NCI-H774 (cell line): Measurements from ENCODE around the gene AQP6.

Source experiments
- DNase-seq: peaks from one replicate; lab custom pipeline; 2025; lab: John Stamatoyannopoulos, UW

Gene AQP6, protein sequence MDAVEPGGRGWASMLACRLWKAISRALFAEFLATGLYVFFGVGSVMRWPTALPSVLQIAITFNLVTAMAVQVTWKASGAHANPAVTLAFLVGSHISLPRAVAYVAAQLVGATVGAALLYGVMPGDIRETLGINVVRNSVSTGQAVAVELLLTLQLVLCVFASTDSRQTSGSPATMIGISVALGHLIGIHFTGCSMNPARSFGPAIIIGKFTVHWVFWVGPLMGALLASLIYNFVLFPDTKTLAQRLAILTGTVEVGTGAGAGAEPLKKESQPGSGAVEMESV

DNA sequence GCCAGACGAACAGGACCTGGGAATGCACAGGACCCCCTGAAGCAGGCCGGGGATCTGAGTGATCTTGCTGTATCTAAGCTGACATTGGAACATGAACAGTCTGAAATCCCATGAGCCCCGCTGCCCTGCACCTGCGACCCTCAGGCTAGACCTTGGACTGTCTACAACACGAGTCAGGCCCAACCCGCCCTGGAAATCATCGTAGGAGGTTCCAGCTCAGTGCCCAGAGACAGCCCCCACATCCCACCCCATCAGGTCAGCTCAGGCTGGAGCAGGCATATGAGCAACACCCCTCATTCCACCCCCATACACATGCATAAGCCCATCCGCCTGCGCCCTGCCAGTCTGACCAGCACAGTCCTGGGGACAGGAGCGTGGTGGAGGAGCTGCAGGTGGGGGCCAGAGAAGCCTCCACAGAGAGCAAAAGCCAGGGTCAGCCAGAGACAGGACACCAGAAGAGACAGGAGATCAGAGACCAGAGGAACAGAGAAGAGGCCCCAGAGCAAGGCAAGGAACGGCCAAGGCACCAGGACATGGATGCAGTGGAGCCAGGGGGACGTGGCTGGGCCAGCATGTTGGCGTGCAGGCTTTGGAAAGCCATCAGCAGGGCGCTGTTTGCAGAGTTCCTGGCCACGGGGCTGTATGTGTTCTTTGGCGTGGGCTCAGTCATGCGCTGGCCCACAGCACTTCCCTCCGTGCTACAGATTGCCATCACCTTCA lies at the start of gene AQP6:
Gene AQP6 (plus strand): TSS at position 307 of the 720 bp plus-strand sequence. CDS start 227 bp downstream, at position 534.
- no peak for DNase-seq

DNA sequence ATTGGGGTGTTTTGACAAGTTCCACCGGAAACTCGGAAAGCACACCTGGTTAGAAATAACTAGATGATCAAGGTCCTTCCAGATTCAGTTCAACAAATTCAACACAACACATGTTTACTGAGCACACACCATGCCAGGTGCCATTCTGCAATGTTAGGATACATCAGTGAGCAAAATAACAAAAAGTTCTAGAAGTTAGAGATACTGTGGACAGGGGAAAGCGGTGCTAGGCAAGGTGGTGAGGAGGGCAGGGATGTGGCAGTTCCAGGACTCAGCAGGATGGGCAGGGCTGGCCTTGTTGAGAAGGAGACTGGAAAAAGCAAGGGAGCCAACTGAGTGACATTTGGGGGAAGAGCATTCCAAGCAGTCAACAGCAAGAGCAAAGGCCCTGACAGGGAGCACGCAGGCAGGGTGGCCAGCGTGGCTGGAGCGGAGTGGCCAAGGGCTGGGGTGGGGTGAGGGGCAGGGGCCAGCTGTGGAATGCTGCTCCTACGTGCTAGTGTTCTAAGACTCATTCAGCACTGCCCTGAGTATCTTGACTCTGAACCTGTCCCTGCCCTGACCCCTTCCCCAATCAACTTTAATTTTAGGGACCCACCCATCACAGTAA lies 49.6 kb upstream of the AQP6 start:
- no peak for DNase-seq

DNA sequence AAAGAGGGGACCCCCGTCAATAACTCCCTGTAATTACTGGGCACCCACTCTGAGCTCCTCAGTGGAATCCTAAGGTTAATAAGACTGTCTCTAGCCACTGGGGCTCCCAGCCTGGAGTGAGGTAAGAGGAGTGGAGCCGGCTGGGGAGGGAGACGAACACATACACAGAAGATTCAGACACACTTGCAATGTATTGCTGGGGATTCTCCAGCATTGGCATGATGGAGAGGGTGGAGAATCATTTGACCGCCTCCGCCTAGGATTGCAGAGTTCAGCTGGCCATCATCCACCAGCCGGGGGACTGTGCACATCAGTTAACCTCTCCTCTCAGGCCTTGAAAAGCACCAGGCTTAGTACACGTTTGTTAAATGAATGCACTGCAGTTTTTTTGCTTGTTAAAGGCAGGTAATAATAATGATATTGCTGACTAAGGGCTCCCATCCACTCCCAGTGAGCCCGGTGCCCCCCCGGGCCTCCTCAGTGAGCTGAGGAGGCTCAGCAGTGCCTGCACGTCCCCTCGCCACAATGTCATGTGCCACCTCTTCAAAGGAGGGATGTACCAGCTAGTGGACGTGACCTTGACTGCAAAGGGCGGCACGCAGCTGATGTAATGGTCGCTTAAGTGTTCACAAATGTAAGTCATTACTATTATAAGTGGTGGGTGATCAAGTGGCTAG lies 48.7 kb upstream of the AQP6 start:
- no peak for DNase-seq

DNA sequence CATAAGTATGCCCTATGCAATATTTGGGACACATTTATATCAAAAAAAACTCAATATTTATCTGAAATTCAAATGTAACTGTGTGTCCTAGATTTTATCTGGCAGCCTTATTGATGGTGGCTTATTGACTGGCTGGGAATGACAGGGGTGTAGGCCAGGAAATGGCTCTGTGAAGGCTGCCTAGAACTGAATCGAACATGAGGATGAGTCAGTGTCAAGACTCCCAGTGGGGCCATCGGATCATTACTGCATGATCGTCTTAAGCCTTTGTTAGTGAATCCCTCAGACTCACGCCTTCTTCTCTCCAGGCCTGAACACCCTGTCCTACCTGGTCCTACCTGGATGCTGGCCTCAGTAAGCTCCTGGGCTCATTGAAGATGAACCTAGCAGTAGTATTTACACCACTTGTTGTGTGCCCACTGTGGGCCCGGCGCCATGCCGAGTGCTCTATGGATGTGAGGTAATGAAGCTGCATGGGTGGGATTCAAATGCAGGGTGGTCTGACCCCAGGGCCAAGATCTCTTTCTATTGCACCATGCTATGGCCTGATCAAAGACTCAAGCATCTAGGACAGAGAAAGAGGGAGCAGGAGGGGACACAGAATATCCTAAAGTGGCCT lies 48.0 kb upstream of the AQP6 start:
- DNase-seq, result no peak

DNA sequence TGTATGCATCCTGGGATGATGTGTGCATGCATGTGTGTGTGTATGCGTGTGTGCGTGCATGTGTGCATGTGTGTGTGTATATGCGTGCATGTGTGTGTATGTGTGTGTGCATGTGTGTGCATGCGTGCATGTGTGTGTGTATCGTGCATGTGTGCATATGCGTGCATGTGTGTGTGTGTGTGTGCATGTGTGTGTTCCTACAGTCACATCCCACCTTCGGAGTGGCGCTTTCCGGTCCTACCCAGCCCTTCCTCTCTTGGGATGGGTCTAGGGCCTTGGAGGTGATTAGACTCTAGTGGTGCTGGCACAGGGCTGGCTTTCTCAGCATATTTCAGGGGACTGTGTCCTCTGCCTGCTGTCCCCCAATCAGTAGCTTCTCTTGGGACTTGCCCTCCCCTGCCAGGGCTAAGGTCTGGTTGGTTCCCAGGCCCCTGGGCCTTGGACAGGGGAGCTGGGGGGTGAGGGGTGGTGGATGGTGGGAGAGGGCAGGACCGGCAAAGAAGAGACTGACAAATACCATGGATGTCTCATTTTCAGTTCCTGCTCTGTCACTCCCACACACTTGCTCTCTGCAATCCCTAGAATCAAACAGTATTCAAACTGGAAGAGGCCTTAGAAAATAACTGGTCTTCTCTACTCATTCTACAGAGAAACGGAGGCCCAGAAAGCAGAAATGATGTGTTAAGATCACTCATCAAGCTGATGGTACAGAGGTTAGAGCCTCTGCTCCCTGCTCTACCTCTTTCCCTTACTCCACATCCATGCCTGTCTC lies 47.1 kb upstream of the AQP6 start:
- no peak for DNase-seq

DNA sequence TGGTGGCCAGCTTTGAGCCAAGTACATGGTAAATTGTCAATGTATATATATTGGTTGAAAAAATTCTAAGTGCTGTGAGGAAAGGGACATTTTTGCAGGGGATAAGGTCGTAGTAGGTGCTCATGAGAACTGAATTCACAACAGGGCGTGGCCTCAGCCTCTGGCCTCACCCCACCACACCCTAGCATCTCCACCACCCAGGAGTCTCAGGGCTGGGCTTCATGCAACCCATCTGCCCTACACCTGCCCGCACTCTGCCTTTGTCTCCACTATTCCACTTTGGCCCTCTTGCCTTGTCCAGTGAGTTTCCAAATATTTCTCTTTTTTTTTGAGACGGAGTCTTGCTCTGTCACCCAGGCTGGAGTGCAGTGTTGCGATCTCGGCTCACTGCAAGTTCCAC lies 44.3 kb upstream of the AQP6 start:
- DNase-seq, result no peak

DNA sequence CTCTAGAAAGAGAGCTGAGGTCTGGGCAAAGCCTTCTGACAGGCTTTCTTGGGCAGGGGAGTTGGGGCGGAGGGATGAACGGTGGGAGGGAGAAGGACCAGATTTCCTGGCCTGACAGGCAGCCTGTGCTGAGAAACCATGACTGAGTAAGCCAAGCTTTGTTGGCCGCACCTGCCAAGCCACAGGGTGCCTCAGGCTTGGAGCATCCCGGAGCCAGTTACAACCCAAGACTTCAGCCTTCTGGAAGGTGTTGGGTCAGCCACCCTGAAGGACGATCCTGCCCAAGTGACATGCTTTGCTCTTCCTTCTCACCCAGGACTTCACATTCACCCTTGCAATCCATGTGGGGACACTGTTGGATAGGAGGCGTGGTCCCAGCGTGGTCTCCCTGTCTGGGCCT lies 43.2 kb upstream of the AQP6 start:
- no peak for DNase-seq

DNA sequence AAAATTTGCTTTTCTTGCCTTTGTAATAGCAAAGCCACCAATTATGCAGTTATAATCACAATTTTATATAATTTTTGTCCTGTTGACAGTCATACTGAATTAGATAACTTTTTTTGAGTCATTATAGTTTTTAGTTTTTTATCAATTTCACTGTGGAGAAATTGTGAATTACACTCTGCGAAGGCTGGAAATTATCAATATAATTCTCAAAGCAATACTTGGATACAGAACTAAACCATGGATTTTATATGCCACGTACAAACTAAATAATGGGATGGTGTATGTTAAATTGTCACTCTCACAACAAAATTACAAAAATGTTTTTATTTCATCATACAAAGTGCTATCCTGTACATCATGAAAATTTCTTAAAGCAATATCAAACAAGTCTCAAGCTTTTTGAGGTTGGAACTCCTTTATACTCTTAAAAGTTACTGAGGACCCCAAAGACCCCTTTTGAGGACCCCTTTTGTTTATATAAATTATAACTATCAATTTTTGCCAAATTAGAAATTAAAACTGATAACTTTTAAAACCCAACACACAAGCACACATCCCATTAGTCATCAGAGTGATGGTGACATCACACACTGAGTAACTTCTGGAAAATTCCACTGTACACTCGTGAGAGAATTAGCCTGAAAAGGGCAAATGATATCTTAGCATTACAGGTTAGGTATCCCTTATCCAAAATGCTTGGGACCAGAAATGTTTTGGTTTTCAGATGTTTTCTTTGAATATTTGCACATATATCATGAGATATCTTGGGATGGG lies 42.0 kb upstream of the AQP6 start:
- no peak for DNase-seq

DNA sequence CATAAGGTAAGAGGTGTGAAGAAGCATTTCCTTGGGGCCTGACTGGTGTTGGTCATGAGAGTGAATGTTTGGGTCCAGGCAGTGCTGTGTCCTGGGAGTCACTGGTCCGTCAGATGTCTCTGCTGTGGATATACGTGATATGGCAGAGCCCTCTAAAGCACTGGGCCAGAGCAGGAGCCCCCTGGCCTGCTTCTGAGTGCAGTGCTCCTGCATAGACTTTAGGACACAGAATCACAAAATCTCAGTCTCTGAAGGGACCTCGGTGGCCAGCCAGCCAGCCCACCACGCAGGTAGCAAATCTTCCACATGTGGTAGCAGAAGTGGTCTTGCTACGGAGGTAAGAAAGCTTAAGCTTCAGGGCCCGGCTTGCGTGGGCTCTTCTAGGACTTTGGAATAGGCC lies 40.7 kb upstream of the AQP6 start:
- no peak for DNase-seq

DNA sequence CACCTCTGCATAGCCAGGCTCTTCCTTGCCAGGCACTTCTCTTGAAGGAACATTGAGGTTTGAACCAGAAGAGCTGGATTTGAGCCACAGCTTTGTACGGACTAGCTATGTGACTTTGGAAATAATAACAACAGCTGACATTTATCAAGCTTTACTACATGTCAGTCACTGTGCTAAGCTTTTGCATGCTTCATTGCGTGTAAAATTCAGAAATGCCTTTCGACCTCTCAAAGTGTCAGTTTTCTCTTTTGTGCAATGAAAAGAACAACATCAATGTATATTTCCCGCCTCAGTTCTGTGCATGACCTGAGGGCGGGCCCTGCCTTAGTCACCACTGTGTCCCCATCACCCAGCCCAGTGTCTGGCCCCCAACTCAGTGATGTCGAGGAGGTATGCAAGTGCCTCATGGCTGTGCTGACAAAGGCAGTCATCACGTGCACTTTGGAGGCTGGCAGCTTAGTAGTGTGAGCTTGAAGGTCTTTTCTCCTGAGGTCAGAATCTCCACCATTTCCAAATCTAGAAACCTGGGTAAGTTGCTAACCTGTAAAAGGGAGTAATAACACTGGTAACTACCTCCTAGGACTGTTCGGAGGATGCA lies 40.1 kb upstream of the AQP6 start:
- no peak for DNase-seq

DNA sequence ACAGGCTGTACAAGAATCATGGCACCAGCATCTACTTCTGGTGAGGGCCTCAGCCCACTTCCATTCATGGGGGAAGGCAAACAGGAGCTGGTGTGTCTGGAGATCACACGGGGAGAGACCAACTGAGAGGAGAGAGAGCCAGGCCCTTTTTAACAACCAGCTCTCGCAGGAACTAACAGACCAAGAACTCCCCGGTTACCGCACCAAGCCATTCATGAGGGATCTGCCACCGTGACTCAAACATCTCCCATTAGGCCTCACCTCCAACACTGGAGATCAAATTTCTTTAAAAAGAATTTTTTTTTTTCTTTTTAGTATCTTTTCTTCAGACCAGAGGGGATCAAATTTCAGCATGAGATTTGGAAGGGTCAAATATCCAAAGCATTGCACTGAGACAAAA lies 39.0 kb upstream of the AQP6 start:
- no peak for DNase-seq

DNA sequence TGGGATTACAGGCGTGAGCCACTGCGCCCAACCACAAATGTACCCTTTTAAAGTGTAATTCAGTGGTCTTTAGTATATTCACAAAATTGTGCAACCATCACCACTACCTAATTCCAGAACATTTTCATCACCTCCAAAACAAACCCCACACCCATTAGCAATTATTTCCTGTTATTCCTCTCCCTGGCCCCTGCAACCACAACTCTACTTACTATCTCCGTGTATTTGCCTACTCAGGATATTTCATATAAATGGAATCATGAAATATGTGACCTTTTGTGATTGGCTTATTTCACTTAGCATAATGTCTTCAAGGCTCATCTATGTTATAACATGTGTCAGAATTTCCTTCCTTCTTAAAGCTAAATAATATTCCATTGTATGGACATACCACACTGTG lies 38.2 kb upstream of the AQP6 start:
- DNase-seq, result no peak

DNA sequence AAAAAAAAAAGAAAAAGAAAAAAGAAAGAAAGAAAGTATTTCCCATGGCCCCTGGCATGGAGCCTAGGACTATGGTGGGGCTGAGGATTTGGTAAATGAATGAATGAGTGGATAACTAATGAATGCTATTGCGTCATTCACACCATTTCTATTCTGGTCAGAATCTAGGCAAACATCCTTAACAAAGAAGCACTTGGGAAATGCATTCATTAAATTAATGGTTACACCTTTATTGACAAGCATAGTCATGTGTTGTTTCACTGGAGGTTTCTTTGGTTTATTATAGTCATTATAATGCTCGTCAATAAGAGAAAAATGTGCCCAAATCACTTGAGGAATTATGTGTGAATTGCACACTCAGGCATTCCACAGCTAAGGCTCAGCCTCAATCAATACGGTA lies 35.8 kb upstream of the AQP6 start:
- DNase-seq, result no peak

DNA sequence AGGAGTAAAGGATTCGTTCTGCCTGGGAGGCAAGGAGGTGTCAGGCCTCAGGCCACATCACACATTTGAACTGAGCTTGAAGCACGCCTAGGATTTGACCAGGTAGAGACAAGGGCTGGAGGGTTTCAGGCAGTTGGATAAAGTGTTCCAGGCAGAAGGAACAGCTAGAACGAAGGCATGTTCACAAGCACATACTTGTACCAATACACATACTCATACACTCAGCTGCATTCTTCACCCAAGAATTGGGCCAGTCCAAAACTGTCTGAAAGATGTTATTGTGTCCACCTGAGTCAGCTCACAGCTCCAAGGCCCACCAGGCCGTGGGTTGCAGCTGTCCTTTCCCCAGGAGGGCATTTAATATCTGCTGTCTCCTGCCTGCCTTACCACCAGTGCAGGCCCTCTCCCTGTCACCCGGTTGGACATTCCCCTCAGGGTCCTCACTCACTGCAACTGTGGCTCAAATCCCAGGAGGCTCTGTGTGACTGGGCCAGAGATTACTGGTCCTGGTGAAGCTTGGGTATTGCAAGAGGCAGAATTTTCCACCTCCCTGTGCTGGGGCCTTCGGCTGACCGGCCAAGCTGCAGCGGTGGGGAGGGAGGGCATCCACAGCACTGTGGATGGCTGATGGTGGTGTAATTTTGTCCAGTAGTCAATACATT lies 35.0 kb upstream of the AQP6 start:
- DNase-seq, result no peak

DNA sequence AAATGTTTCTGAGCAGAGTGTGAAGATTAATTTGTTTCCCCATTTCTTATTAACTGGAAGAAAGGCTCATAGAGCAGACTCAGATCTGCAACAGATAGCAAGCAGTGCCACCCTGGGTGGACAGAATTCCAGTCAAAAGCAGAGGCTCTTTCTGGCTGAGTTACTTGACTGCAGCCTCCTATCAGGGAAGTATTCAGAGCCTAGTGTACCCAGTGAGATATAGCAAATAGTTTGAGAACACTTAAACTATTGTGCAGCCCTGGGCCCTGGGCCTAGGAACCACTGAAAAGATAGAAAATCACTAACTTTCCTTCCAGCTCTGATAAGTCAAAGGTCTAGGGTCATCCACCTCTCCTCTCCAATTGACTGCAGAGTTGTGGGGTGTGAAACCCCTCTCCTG lies 33.4 kb upstream of the AQP6 start:
- no peak for DNase-seq

DNA sequence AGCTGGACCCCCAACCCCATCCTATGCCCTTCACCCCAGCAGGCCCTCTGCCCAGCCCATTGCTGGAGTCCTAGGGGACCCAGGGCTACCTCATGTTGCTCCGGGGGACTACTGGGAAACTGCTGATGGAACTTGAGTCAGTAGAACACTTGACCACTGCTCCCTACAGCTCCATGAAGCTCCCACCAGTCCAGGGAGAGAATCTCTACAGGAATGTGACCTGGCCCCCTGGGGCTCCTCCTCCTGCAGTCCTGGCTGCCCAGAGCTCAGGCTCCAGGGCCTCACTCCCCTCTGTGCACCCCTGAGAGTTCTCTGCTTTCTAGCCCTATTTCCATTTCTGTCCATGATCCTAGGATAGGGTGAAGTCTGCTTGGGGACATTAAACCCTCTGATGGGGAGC lies 33.0 kb upstream of the AQP6 start:
- no peak for DNase-seq

DNA sequence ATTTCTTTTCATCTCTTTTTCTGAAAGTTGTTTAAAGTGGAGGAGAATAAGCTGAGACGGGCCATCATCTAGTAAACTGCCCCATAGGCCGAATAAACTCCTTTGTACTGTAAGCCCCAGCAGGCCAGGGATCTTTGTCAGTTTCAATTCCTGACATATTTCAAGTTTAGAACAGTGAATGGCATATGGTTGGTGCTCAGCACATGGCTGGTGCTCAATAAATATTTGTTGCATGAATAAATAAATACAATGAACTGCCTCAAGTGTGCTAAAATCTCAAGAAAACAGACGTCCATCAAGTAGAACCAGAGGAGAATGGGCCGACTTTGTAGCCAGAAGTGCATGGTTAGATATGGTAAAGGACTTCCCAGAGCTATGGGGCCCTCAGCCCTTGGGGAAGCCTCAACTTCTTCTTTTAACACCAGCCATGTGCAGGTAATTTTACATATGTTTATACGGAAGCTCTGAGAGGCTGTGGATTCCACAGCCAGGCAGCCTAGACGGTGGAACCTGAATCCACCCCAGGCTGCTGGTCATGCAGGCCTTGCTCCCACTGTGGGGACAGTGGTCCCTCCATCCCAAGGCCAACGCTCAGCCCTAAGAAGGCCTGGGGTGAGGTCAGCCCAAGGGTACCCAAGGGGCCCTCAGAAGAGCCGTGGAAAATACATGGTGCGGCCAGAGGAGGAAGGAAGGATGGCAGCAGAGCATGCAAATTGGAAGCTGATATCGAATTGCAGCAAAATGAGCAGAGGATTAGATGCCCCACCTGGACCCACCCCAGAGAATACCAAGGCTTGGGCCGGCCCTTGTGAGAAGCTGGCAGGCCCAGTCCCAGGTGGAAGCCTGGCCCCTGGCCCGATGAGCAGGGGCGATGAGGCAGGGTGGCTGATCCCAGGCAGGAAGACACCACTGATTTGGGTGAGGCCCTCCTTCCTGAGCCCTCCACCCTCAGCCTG lies 30.9 kb upstream of the AQP6 start:
- DNase-seq, result no peak

DNA sequence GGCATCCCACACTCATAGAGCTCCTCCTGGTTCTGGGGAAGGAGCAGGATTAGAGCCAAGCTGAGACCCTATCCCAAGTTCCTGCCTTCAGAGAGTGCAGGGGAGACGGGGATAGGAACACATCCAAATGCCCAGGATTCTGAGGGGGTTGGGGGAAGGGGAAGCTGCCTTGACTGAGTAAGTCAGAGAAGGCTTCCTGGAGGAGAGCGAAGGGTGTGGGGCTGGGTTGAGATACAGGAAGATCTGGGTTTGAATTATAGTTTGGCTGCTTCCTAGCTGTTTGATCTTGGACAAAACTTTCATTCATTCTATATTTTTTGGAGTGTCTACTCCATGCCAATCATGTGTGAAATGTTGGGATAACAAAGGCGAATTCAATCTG lies 30.2 kb upstream of the AQP6 start:
- no peak for DNase-seq
